ENCODE data around the gene DNM3. TPM values are rescaled to one million over a fixed set of nuclear protein-coding genes. Genes with fewer than 3 reads are reported as not detected.

Gene DNM3
- total and polyA plus RNA-seq, 2 experiments from 2014 or later: 5.2 to 12.2 TPM

DNA sequence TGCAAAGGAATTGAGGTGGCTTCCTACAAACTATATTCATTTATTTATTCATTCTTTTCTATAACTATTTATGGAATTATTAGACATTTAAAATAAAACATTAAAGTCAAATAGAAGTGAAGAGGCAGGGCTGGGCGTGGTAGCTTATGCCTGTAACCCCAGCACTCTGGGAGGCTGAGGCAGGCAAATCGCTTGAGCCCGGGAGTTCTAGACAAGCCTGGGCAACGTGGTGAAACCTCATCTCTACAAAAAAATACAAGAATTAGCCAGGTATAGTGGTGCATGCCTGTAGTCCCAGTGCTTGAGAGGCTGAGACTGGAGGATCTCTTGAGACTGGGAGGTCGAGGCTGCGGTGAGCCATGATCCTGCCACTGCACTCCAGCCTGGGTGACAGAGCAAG is 23.8 kb downstream of the DNM3 start:
- Mint-ChIP-seq H3K4me3 (no peak overlapping the region), H3K4me1 (no peaks in the 10 kb centered on the region), H3K36me3 (ENCODE audit: low read depth) (no peaks in the 10 kb centered on the region), H3K27ac (no peak overlapping the region), H3K27me3 (ENCODE audit: insufficient read depth, low read depth, poor library complexity) (peaks cover 2% of the 10 kb centered on the region), H3K9me3 (no peaks in the 10 kb centered on the region)
- no peak overlapping the region for H3K4me2 ChIP-seq
- H3K79me2 ChIP-seq (replicated peaks; ENCODE audit: insufficient read depth): no peaks in the 10 kb centered on the region
- no peak overlapping the region for H3K27ac ChIP-seq (ENCODE audit: low read depth)
- no peaks in the 10 kb centered on the region for H3F3A ChIP-seq (replicated peaks; ENCODE audit: low read depth)
- H3K27me3 ChIP-seq (ENCODE audit: insufficient read depth): no peaks in the 10 kb centered on the region
- no peak overlapping the region for H2AFZ ChIP-seq
- H3K4me1 ChIP-seq (ENCODE audit: insufficient read depth): no peaks in the 10 kb centered on the region
- H3K36me3 ChIP-seq (ENCODE audit: insufficient read depth): no peaks in the 10 kb centered on the region
- no peak for DNase-seq (ENCODE audit: low spot score)
- H4K20me1 ChIP-seq (replicated peaks; ENCODE audit: insufficient read depth): no peaks in the 10 kb centered on the region
- no peak overlapping the region for H3K4me3 ChIP-seq
- TF ChIP-seq EZH2 (IDR thresholded peaks at IDR 0.05; ENCODE audit: low read depth, unreplicated experiment): no peak
- TF ChIP-seq ZNF114 (CRISPR knock-in tag; IDR thresholded peaks at IDR 0.05): no peak
- TF ChIP-seq EZH2phosphoT487 (IDR thresholded peaks at IDR 0.05; ENCODE audit: unreplicated experiment): no peak
- TF ChIP-seq JUNB (IDR thresholded peaks at IDR 0.05; ENCODE audit: unreplicated experiment): no peak
- TF ChIP-seq CREB1 (CRISPR knock-in tag; IDR thresholded peaks at IDR 0.05; ENCODE audit: low read depth): no peak
- no peak for TF ChIP-seq STAT1 (IDR thresholded peaks at IDR 0.05; ENCODE audit: unreplicated experiment)
- TF ChIP-seq, protein P1, sequence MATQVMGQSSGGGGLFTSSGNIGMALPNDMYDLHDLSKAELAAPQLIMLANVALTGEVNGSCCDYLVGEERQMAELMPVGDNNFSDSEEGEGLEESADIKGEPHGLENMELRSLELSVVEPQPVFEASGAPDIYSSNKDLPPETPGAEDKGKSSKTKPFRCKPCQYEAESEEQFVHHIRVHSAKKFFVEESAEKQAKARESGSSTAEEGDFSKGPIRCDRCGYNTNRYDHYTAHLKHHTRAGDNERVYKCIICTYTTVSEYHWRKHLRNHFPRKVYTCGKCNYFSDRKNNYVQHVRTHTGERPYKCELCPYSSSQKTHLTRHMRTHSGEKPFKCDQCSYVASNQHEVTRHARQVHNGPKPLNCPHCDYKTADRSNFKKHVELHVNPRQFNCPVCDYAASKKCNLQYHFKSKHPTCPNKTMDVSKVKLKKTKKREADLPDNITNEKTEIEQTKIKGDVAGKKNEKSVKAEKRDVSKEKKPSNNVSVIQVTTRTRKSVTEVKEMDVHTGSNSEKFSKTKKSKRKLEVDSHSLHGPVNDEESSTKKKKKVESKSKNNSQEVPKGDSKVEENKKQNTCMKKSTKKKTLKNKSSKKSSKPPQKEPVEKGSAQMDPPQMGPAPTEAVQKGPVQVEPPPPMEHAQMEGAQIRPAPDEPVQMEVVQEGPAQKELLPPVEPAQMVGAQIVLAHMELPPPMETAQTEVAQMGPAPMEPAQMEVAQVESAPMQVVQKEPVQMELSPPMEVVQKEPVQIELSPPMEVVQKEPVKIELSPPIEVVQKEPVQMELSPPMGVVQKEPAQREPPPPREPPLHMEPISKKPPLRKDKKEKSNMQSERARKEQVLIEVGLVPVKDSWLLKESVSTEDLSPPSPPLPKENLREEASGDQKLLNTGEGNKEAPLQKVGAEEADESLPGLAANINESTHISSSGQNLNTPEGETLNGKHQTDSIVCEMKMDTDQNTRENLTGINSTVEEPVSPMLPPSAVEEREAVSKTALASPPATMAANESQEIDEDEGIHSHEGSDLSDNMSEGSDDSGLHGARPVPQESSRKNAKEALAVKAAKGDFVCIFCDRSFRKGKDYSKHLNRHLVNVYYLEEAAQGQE (IDR thresholded peaks at IDR 0.05; ENCODE audit: unreplicated experiment): no peak
- TF ChIP-seq, protein P2, sequence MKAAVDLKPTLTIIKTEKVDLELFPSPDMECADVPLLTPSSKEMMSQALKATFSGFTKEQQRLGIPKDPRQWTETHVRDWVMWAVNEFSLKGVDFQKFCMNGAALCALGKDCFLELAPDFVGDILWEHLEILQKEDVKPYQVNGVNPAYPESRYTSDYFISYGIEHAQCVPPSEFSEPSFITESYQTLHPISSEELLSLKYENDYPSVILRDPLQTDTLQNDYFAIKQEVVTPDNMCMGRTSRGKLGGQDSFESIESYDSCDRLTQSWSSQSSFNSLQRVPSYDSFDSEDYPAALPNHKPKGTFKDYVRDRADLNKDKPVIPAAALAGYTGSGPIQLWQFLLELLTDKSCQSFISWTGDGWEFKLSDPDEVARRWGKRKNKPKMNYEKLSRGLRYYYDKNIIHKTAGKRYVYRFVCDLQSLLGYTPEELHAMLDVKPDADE (IDR thresholded peaks at IDR 0.05): no peak
- no peak for TF ChIP-seq NANOG (IDR thresholded peaks at IDR 0.05; ENCODE audit: borderline replicate concordance)
- TF ChIP-seq, protein P3, sequence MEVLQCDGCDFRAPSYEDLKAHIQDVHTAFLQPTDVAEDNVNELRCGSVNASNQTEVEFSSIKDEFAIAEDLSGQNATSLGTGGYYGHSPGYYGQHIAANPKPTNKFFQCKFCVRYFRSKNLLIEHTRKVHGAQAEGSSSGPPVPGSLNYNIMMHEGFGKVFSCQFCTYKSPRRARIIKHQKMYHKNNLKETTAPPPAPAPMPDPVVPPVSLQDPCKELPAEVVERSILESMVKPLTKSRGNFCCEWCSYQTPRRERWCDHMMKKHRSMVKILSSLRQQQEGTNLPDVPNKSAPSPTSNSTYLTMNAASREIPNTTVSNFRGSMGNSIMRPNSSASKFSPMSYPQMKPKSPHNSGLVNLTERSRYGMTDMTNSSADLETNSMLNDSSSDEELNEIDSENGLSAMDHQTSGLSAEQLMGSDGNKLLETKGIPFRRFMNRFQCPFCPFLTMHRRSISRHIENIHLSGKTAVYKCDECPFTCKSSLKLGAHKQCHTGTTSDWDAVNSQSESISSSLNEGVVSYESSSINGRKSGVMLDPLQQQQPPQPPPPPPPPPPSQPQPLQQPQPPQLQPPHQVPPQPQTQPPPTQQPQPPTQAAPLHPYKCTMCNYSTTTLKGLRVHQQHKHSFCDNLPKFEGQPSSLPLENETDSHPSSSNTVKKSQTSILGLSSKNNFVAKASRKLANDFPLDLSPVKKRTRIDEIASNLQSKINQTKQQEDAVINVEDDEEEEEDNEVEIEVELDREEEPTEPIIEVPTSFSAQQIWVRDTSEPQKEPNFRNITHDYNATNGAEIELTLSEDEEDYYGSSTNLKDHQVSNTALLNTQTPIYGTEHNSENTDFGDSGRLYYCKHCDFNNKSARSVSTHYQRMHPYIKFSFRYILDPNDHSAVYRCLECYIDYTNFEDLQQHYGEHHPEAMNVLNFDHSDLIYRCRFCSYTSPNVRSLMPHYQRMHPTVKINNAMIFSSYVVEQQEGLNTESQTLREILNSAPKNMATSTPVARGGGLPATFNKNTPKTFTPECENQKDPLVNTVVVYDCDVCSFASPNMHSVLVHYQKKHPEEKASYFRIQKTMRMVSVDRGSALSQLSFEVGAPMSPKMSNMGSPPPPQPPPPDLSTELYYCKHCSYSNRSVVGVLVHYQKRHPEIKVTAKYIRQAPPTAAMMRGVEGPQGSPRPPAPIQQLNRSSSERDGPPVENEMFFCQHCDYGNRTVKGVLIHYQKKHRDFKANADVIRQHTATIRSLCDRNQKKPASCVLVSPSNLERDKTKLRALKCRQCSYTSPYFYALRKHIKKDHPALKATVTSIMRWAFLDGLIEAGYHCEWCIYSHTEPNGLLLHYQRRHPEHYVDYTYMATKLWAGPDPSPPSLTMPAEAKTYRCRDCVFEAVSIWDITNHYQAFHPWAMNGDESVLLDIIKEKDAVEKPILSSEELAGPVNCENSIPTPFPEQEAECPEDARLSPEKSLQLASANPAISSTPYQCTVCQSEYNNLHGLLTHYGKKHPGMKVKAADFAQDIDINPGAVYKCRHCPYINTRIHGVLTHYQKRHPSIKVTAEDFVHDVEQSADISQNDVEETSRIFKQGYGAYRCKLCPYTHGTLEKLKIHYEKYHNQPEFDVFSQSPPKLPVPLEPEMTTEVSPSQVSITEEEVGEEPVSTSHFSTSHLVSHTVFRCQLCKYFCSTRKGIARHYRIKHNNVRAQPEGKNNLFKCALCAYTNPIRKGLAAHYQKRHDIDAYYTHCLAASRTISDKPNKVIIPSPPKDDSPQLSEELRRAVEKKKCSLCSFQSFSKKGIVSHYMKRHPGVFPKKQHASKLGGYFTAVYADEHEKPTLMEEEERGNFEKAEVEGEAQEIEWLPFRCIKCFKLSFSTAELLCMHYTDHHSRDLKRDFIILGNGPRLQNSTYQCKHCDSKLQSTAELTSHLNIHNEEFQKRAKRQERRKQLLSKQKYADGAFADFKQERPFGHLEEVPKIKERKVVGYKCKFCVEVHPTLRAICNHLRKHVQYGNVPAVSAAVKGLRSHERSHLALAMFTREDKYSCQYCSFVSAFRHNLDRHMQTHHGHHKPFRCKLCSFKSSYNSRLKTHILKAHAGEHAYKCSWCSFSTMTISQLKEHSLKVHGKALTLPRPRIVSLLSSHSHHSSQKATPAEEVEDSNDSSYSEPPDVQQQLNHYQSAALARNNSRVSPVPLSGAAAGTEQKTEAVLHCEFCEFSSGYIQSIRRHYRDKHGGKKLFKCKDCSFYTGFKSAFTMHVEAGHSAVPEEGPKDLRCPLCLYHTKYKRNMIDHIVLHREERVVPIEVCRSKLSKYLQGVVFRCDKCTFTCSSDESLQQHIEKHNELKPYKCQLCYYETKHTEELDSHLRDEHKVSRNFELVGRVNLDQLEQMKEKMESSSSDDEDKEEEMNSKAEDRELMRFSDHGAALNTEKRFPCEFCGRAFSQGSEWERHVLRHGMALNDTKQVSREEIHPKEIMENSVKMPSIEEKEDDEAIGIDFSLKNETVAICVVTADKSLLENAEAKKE (CRISPR knock-in tag; IDR thresholded peaks at IDR 0.05): no peak
- TF ChIP-seq, protein P4, sequence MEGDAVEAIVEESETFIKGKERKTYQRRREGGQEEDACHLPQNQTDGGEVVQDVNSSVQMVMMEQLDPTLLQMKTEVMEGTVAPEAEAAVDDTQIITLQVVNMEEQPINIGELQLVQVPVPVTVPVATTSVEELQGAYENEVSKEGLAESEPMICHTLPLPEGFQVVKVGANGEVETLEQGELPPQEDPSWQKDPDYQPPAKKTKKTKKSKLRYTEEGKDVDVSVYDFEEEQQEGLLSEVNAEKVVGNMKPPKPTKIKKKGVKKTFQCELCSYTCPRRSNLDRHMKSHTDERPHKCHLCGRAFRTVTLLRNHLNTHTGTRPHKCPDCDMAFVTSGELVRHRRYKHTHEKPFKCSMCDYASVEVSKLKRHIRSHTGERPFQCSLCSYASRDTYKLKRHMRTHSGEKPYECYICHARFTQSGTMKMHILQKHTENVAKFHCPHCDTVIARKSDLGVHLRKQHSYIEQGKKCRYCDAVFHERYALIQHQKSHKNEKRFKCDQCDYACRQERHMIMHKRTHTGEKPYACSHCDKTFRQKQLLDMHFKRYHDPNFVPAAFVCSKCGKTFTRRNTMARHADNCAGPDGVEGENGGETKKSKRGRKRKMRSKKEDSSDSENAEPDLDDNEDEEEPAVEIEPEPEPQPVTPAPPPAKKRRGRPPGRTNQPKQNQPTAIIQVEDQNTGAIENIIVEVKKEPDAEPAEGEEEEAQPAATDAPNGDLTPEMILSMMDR (conservative IDR thresholded peaks at IDR 0.05; ENCODE audit: low read depth in 2 of 2): no peak
- no peak for TF ChIP-seq POLR2AphosphoS5 (IDR thresholded peaks at IDR 0.05; ENCODE audit: low read depth)
- TF ChIP-seq ZNF331 (CRISPR knock-in tag; IDR thresholded peaks at IDR 0.05; ENCODE audit: low read depth): no peak
- no peak for ATAC-seq
- H3K9me2 ChIP-seq (ENCODE audit: insufficient read depth): no peaks in the 10 kb centered on the region
